GM18526 (cell line): Measurements from ENCODE around the gene TPH1.

Experiments used
- POLR2A ChIP-seq: IDR thresholded peaks from 3 replicates; pipeline ENCODE4 v1.6.1; 2011; ENCODE audit not compliant: insufficient read length; ENCODE audit errors: extremely low read depth

The TPH1 gene

DNA sequence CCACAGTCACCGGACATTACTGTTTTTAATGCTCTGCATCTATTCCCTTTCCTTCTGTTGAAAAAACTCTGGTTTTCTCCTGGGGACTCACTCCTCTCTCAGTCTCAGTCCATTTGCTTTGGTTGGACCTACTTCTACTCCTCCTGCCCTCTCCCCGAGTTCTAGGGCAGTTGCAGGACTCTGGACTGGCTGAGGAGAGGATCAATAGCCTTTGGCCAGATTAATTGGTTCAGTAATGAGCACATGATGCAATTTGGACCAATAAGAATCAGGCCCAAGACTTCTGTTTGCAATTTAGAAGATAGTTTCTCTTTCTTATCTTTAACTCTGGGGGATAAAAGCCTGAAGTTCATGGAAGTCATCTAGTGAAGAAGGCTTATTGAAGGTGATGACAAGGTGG lies 15.3 kb upstream of the TPH1 start:
- TF ChIP-seq POLR2A: no peak

DNA sequence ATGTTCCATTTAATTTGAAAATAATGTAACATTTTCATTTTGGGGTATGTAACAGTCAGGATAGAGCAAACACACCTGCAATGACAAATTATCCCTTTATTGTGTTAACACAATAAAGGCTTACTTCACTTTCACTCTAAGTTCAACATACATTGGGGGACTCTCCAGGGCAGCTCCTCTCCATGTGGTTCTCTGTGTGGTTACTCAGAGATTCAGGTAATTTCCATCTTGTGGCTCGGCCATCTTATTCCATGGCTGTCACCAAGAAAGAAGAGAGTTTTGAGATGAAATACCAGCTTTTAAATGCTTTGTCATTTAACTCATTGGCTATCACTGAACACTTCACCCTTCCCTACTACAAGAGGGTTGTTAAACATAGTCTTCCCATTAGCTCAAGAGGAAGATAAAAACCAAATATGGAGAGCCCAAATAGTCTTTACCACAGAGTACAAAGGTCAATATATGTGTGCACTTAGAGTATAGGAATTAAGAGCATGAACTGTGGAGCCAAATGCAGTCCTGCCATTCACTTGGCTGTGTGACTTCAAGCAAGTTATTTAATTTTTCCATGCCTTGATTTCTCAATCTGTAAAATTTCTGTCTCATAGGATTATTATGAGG lies 10.6 kb upstream of the TPH1 start:
- TF ChIP-seq POLR2A: no peak

DNA sequence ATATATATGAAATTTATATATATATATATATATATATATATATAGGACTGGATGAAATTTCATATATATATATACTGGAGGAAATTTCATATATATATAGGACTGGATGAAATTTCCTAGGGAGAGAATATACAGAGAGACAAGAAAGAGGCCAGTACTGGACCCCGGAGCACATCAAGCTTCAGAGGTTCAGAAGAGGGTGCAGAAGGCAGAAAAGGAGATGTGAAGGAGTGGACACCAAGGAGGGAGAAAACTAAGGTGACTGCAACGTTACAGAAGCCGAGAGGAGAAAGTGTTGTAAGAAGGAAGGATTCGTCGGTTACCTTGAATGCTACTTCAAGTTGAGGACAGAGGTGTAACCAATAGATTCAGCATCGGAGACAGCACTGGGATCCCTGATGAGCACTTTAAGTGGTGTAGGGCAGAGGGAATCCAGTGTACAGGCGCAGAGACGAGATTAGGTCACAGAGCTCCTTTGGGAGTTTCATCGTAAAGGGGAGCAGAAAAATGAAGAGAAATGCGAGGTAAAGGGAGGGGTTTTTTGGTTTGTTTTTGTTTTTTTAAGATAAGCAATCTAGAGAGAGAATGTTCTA lies 8.5 kb upstream of the TPH1 start:
- no peak for TF ChIP-seq POLR2A

DNA sequence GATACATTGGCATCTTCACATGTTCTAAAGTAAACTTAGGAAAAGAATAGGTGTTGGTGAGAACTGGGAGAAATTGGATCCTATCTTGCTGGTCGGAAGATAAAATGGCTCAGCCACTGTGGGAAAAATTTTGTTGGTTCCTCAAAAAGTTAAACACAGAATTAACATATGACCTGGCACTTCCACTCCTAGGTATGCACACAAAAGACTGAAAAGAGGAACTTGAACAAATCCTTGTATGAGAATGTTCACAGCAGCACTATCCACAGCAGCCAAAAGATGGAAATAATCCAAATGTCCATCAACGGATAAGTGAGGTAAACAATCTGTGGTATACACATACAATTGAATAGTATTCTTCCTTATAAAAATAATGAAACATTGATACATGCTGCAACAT lies 4.8 kb upstream of the TPH1 start:
- no peak for TF ChIP-seq POLR2A

DNA sequence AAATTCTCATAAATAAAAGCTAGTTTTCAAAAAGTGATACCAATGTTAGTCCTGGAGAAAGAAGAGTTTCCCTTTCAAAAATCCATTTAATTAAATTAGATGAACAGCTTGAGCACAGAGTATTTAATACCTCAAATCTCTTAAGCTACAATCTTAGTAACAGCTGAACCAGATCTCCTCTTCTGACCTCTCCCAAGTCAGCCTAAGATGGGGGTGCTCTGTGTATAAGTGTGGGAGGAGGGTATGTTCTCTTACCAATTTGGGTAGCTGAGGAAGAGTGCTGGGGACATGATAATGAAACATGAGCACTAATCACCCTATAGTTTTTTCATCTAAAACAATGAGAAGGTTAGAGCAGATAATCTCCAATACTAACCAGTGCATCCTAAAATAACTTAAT lies 9.6 kb downstream of the TPH1 start:
- no peak for TF ChIP-seq POLR2A

DNA sequence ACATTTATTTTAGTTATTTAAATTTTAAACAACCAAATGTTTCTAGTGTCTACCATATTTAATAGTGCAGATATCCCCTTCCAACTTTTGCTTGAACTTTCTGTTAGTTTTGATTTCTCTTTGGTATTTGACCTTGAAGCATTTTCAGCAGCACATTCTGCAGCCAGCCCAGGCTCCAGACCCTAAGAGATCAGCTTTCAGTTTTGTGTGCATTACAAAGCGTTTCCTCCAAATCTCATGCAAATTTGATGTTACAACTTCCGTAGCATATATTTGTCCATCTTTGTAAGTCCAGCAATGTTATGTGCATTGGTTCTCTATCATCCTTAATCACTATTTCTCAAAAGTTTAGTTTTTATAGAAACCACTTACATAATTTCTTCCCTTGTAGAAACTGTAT lies 18.6 kb downstream of the TPH1 start:
- no peak for TF ChIP-seq POLR2A

DNA sequence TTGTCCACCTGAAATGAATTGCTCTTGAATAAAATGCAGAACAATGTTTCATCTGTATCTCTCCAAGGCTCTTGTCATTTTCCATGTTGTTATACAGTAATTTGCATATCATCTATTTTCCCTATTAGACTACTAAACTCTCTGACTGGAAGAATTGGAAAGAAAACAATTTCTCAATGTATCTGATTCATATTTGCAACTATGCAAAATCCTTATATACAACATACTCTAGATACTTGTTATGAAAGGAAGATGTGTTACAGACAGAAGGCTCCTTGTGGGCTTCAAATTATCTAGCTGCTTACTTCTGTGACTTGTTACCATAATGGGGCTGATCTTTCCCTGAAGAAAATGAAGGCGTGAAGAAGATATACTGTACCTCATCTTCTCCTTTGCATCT lies 23.6 kb downstream of the TPH1 start:
- no peak for TF ChIP-seq POLR2A

DNA sequence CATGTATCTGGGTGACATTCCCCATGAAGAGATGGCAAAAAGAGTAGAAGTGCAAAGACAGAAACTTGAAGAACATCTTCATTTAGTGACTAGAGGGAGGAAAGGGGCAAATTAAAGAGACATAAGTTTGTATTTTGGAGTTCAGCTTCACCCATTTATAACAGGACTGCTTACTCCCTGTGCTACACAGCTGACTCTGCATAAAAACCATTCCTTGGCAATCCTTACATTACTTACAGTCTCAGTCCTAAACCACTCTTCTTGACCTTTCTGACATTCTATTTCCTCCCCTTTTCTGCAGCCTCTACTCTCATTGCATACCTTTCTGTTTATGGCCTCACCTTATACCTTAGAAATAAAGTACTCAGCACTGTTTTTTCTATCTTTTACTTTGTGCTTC lies 26.4 kb downstream of the TPH1 start:
- no peak for TF ChIP-seq POLR2A

DNA sequence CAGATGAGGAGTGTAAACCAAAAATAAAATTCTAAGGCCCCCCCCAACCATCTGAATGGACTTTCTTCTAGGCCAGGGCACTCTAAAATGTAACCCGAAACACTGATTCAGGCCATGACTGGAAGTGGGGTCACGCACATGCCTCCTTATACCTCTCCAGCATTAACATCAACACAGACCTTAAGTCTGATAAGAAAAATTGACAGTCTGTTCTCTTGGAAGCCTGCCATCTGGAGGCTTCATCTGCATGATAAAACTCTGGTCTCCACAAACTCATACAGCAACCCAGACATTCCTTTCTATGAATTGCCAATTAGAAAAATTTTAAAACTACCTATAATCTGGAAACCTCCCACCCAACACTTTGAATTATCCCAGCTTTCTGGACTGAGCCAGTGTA lies 29.3 kb downstream of the TPH1 start:
- no peak for TF ChIP-seq POLR2A

DNA sequence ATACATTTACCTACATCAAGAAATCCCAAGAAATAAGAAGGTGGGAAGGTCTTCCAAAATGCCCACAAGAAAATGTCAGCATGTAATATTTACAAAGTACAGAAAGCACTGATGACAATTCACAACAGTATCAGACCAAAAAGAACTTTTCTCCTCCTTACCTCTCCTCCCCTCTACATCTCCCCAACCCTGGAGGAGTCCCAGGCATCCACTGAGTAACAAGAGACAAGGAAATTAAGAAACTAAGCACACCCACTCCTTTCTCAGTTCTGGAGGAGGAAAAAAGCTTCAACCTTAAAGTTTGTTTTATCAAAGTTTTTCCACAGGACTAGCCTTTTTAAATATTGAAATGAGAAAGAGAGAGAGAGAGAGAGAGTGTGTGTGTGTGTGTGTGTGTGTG lies 31.2 kb downstream of the TPH1 start:
- no peak for TF ChIP-seq POLR2A

DNA sequence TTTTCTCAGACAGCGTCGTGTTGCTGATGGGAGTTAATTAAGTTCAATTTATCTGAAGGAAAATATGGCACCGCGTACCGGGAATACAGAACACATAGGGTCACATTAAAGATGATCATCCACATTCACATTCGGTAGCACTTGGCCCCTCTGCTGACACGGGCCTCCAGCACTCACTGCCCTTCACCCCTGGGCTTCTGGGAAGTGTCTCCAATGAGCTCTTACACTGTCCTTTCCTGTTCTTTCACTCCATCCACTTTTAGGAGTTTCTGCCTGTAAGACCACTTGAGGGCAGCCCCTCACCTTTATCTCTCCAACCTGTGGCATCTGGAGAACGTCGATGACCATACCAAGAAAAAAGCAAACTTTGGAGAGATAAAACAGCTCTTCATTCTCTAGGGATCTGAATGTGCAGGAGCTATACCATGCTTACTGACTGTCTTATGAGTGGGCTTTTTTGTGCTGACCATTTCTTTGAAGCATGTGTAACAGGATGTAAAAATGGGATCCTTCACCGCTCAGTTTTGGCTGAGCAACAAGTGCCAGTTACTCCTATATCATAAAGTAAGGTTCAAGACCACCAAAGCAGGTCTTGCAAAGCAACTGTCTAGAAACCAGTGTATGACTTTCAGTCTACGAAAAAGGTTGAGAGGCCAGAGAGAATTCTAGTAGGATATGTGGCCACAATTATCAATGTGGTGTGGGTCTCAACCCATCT lies 32.1 kb downstream of the TPH1 start:
- no peak for TF ChIP-seq POLR2A

DNA sequence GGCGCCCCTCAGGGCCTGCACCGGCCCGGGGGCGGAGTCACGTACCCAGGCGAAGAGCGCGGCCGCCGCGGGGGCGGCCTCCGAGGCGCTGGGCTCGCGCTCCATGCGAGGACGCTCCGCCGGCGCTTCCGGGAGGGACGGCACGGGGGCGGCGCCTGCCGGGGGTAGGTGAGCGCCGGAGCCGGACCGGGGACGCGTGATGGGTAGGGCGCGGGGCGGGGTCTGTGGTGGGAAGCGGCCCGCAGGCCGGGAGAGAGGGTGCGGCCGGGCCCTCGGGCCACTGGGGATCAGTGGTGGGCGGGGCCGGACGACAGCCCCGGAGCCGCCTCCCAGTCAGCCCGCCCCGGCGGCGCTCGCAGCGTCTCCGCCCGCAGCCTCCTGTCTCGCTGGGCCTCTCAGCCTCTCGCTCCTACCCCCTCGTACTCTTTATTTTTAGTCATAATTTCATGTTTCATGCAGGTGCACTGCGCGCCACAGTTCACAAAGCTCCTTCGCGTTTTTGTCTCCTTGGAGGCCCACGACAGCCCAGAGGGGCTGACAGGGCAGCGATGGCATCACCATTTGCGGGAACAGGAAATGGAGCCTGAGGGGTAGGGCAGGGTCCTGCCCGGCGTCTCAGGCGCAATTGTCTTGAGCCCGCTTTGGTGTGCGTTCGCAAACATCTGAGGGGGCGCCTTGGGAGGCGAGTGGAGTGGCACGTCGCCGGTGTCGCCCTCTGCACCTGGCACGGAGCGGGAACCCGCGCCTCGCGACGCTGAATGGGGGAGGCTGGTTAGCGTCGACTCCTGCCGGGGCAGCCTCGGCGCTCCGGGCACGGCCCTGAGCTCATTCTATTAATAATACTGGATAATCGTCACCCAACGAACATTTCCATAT lies 32.9 kb downstream of the TPH1 start, which contains the start of gene SERGEF:
Gene SERGEF, minus strand, starts transcription at position 142 of the 876 bp plus-strand sequence. Its CDS starts 37 bp downstream, at position 105.
- TF ChIP-seq POLR2A: peak; percentile 72

DNA sequence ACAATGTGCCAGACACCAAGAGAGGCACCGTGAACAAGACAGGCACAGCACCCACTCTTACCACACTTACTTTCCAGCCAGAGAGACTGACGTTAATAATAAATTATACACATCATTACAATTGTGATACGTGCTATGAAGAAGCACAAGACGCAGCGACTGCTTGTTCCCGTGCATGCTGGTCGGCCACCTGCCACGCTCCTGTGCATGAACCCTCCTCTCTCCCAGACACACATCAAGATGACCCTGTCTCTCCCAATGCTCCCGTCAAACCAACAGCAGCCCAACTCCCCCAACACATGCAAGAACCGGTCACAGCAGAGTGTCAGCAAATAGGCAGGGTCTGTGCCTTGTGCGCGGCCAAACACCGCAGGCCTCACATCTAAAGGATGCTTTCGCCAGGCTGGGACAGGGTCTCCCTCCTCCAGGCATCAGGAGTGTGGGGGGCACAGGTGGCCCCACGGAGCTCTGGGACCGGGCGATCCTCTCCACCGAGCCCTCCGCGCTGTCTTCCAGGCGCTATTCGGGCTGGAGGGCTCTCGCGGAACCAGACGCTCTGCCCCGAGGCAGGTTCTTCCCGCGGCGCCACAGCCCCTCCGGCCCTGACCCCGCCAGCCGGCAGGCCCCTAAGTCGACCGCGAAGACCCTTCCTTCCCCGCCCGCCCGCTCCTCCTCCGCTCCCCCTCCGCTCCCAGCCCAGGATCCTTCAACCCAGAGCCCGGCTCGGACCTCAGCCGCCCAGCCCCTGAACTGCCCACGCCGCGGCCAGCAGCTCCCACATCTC lies 33.8 kb downstream of the TPH1 start:
- TF ChIP-seq POLR2A: no peak

DNA sequence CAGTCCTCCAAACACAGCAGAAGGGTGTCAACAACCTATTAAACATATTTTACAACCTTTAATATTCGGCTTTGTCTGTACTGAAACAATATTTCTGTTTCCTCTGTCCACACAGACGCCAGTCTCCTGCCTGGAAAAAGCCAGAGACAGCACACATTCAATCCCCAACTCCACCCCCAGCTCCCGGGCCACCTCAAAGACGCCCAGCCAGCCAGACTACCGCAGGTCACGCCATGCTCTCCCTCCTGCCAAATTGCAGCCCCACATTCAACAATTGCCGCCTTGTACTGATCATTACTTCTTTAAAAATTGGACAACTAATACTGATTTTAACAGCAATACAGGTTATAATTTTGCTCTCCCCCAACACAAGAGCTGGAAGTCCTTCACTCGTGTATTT lies 34.4 kb downstream of the TPH1 start:
- TF ChIP-seq POLR2A: no peak
